GM21723 (cell line): ENCODE data around the gene CRAT.
A peak's percentile ranks its signal among the peaks of the same experiment; 100 is the strongest.
"Not testable (repeated sequence)": the region's sequence is repeated elsewhere in the genome, so short reads cannot be mapped to it uniquely, and the experiment has no call there.

Experiments
- ATAC-seq: cut with Tn5 transposase; IDR thresholded peaks from one replicate; pipeline ENCODE4 v1.9.1; 2021; ENCODE audit warnings: mild to moderate bottlenecking, moderate library complexity; ENCODE audit not compliant: unreplicated experiment

CRAT gene

DNA sequence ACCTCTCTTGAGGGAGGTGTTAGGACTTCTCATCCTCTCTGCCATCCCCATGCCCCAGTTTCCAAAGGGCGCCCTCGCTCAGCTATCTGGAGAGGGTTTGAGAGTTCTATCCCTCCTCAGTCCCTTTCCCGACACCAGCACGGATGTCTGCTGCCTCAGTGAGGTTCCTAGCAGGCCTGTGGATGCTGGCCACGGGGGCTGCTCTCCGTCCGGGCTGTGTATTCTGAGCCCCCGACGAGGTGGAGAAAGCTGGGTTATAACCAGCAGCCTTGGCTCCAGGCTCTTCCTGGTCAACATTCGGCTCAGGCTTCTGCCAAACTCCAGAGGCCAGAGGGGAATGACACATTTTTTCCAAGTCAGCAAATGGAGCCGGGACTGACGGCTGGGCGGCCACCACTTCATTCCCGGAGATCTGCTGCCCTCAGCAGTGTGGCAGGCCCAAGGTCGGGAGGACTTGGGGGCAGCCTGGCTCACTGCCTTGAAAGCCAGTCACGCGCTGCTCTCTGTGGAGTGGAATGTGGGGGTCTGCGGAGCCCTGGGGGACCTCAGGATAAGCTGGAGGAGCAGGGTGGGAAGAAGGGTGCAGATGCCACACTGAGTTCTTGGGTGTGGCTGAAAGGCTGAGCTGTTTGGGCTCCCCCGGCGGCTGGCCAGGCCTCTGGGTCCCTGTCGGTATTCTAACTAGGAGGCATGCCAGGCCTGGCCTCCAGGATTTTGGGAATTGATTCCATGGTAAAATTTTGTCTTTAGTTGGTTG, 28.1 kb upstream of the CRAT start:
- no peak for ATAC-seq

DNA sequence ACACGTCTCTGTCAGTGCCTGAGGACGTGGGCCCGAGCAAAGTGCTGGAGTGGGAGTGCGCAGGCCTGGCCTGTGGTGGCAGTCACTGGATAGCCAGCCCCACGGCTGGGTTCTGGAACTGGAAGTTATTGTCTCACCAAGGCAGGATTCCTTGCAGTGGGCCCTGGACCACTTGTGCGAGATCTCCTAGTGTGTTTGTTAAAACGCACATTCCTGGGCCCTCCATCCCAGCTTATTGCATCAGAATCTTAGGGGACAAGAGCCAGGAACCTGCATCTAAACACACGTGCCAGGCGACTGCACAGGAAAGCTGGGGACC, 27.5 kb upstream of the CRAT start:
- no peak for ATAC-seq

DNA sequence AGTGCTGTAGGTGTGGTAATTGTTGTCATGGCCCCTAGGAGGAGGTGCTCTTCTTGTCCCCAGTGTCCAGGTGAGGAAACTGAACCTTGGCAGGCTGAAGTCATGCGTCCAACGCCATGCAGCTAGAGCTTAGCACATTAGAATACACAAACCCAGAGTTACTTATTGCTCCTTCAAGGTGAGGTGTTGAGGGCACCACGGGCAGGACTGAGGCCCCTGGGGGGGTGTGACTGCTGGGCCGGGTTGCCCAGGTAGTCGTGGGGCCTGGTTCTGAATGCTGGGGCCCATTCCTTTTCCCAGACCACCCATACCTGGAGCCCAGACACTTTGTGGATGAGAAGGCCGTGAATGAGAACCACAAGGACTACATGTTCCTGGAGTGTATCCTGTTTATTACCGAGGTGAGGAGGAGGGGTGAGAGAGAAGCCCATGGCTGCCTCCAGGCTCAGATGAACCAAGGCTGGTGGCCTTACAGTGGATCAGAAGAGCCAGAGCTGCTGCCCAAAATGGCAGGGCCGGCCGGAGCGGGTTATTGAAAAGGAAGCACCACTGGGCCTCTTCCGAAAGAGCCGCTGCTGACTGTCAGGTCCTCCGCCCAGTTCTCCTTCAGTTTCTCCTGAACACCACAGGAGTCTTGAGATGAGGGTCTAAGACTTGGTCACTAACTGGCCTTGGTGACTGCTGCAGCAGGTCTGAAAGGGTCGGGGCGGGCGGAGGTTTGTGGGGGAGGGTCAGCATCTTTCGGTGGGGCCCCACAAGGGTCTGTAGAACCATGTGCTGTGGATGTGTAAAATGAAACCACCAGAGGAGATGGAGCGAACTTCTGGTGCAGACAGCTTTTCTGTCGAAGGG, 26.9 kb upstream of the CRAT start:
- no peak for ATAC-seq

DNA sequence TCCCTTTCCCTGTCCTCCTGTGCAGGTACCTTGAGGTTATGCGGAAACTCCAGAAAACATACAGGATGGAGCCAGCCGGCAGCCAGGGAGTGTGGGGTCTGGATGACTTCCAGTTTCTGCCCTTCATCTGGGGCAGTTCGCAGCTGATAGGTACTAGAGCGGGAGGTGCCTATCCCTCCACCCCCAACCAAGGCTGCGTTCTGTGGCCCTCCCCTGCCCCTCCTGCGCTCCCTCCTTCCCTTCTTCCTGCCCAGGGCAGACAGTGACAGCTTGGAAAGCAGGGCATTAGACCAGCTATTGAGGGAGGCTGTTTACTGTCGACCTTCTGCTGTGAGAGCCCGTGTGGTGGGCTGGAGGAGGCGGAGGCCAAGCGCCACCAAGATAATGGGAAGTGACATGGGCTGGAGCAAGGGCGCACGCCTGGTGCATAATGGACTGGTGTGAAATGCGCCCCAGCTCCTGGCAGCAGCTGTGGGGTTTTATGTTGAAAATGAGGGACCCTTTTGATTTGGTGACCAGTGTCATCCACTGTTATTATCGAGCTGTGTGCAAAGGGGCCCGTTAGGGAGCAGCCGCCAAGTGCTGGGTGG, 25.9 kb upstream of the CRAT start:
- no peak for ATAC-seq

DNA sequence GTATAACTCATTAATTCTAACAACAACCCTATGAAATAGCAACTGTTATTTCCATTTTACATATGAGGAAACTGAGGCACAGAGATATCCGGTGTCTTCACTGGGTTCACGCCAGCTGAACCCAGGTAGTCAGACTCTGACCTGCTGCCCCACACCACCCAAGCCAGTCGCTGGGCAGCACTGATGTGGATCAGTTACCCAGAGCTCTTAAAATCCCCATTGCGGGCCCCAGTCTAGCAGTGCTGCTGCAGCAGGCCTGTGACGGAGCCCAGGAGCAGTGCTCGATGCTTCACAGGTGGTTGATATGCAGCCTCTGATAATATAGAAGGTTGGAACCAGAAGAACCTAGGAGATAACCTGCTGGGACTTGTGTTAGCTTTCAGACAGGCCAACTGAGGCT, 24.9 kb upstream of the CRAT start:
- no peak for ATAC-seq

DNA sequence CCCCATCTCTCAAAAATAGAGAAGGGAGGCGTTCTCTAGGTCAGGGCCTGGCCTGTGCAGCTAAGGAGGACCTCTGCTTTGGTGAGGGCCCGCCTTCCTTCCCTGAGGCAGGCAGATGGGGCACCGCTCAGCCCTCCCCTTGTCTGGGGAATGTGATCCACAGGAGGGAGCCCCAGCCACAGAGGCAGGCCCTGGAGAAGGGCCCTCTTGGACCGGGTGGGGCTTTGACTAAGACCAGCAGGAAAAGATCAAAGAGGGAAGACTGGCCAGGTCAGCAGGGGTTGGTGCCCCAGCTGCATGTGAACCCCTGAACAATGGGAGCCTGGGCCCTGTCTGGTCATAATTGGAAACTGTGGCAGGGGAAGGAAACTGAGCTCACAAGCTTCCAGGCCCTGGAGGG, 22.5 kb upstream of the CRAT start:
- no peak for ATAC-seq

DNA sequence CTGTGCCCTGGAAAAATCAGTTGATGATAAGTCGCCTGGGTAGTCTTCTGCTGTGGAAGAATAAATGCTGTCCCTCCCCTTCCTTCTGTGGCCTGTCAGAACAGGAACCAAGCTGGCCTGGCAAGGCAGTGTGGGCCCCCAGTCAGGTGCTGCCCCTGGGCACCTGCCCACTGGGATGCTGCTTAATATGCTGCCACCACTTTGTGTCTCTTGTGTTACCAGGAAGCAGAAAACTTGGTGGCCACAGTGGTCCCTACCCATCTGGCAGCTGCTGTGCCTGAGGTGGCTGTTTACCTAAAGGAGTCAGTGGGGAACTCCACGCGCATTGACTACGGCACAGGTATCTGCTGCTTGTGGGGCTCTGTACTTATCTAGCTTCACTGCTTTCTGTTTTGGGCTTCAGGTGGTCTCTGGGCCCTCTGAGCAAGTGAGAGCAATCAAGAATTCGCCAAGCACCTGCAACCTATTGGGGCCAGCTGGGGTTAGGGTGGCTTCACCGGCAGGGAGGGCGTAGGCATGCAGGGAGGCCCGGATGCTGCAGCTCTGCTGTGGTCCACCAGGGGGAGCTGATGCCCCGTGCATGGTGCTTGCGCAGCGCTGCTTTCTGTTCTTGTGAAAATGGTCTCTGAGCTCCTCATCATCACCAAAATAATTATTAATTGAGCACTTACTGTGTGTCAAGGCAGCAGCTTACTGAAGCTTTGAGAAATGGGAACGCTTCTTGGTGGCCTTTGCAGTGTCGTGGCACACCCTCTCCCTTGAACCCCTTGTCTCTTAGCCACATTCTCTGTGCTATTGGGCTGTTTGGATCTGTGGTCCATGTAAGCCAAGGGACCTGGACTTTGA, 20.9 kb upstream of the CRAT start:
- ATAC-seq: peak; percentile 55

DNA sequence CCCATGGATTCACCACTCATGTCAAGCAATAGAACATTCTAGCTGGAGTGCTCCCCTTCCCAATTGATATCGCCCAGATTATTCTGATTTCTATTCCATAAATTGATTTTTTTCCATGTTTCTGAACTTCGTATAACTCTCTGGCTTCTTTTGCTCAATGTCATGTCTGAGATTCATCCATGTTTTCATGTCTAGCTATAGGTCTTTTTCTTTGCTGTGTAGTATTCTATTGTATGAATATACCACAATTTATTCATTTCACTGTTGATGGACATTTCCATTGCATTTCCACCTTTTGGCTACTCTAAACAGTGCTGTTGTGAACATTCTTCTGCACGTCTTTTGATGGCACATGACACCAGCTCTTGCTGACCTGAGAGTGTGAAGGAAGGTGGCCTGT, 20.2 kb upstream of the CRAT start:
- ATAC-seq: no peak

DNA sequence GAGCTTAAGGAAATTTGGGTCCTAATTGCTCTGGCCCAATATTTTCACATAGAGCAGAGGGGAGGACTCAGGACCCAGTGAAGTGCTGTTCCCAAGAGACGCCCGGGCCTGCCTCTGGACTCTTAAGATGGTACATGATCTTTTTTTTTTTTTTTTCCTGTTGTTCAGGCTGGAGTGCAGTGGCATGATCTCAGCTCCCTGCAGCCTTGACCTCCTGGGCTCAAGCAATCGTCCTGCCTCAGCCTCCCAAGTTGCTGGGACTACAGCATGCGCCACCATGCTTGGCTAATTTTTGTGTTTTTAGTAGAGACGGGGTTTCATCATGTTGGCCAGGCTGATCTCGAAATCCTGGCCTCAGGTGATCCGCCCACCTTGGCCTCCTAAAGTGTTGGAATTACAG, 19.7 kb upstream of the CRAT start:
- ATAC-seq: not testable (repeated sequence)

DNA sequence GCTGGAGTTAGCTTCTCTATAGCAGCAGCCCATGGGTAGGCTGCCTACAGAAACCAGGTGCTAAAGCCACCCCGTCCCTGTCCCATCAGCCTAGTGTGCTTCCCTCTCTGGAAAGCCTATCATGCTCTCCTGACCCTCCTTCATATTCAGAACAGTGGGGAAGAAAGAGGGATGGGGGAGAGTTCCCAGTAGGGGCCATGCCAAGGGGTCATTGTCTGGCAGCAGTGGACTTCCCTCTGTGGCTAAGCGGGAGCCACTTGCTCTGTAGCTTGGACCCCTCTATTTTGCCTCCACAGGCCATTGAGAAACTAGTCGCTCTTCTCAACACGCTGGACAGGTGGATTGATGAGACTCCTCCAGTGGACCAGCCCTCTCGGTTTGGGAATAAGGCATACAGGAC, 18.1 kb upstream of the CRAT start:
- no peak for ATAC-seq

DNA sequence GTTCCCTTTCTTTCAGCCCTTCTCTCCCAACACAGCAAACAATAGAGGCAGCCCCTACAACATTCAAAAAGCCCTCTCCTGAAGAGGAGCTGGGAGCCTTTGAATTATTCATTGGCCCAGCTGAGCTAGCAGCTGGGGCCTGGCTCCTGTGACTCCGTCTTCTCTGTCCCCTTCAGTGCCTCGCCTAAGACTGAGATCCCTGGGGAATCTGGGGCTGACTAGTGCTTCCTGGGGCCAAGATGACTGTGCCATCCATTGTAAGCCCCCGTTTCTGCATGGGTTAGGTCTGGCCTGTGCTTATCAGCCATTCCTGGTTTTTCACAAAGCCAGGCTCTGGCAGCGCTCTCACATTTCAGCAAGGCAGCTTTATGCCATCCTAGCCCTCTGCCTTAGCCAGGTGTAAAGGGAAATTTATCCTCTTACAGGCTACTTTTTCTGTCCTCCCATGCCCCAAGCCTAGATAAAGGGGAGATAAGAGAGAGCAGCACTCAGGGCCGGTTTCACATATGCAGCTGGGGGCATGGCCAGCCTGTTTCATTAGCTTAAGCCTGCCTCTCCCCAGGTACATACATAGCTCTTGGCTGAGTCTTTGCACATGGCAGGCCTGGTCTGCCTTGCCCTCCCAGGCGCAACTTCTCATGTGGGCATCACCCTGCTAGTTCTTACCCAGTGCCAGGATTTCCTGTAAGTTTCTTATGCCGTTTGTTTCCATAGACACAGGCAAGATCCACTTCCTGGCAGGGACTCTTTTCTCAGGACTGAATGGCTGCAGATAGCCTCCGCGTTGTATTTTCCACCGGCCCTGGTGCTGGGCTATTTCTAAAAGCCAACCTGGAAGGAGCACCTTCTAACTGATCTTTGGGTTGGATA, 16.4 kb upstream of the CRAT start:
- ATAC-seq: no peak

DNA sequence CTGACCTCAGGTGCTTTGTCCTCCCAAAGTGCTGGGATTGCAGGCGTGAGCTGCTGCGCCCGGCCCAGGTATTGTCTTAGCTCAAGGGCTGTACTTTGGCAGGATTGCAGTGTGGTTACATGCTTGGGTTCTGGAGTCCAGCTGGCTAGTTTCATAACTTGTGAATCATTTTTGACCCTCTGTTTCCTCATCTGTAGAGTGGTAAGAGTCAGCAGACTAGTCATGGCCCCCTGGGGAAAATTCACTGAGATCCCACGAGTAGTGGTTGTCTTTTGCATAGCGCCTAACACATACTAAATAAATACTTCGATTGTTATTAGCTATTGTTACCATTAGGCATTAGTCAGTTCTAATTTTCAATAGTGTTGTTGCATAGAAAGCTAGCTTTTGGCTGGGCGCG, 14.9 kb upstream of the CRAT start:
- no peak for ATAC-seq

DNA sequence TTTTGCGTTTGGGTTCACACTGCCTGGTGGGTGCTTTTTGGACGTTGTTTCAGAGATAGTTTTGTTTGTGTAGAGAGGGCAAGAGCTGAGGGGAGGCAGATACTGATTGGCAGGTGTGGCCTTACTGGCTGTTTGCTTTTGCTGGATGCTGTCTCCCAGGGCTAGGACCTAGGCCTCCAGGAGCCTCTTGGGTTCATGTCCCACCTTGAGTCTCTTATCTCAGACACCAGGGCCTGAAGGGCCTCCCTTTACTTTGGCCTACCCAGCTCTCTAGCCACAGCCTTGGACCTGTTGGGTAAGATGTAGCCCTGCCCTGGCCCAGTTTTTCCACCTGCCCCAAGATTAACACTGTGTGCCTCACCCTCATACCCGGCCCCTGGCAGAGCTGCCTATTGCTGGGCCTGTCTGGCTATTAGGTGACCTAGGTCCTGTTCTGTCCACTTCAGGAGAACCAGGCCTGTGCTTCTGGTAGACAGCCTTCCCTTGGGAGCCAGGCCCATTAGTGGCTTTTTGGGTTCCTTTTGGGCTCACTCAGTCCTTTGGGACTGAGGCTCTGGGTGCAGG, 14.0 kb upstream of the CRAT start:
- ATAC-seq: no peak

DNA sequence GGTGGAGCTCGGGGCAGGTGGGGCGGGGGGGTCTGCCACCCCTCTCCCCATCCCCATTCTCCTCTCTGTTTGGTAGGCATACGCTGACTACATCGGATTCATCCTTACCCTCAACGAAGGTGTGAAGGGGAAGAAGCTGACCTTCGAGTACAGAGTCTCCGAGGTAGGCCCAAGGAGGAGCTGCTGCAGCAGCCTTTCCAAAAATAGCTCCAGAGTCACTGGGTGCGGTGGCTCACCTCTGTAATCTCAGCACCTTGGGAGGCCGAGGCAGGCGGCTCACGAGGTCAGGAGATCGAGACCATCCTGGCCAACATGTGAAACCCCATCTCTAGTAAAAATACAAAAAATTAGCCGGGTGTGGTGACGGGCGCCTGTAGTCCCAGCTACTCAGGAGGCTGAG, 12.4 kb upstream of the CRAT start:
- not testable (repeated sequence) for ATAC-seq

DNA sequence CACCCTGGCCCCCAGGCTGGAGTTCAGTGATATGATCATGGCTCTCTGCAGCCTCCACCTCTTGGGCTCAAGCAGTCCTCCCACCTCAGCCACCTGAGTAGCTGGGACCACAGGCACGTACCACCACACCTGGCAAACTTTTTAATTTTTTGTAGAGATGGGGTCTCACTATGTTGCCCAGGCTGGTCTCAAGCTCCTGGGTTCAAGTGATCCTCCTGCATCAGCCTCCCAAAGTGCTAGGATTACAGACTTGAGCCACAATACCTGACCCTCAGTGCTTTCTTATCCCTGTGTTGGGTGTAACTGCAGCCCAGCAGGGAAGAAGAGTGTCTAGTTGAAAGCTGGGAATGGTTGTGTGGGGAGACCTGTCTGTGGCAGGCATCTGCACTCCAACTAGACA, 11.5 kb upstream of the CRAT start:
- no peak for ATAC-seq

DNA sequence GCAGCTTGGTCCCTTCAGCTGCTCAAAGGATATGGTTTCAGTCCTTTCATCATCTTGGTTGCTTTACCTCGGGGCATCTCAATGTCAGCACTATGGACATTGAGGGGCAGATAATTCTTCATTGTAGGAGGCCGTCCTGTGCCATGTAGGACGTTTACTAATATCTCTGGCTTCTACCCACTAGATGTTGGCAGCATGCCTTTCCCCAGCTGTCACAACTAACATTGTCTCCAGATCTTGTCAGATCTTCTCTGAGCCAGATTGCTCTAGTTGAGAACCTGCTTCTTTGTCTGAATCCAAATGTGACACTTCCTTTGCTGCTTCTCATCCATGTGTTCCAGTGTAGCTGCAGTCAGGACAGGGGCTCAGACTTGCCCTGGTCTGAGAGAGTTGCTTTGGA, 10.9 kb upstream of the CRAT start:
- no peak for ATAC-seq

DNA sequence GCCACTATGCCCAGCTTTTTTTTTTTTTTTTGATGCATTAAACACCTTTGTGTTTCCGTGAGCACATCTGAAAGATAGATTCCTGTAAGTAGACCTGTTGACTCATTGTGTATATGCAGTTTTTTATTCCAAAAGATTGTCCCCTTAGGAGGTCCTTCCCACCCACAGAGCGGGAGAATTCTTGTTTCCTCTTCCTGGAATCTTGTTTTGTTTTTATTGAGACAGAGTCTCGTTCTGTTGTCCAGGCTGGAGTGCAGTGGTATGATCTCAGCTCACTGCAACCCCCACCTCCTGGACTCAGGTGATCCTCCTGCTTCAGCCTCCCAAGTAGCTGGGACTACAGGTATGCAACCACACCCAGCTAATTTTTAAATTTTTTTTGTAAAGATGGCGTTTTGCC, 8.2 kb upstream of the CRAT start:
- ATAC-seq: no peak

DNA sequence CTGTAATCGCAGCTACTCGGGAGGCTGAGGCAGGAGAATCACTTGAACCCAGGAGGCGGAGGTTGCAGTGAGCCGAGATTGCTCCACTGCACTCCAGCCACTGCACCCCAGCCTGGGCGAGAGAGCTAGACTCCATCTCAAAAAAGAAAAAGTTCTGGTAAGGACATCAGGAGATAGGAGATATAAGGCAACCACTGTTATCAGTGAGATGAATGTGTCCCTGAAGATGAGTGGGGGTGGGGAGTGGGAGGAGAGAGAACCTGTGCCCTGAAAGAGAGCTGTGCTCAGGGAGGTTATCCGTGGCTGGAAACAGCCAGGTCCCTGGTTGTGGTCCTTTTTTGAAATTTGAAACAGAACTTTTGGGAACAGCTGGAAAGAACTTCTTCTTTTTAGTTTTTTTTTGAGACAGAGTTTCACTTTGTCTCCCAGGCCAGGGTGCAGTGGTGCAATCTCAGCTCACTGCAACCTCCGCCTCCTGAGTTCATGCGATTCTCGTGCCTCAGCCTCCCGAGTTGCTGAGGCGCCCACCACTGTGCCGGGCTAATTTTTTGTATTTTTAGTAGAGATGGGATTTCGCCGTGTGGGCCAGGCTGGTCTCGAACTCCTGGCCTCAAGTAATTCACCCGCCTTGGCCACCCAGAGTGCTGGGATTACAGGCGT, 3.2 kb upstream of the CRAT start:
- ATAC-seq: no peak

DNA sequence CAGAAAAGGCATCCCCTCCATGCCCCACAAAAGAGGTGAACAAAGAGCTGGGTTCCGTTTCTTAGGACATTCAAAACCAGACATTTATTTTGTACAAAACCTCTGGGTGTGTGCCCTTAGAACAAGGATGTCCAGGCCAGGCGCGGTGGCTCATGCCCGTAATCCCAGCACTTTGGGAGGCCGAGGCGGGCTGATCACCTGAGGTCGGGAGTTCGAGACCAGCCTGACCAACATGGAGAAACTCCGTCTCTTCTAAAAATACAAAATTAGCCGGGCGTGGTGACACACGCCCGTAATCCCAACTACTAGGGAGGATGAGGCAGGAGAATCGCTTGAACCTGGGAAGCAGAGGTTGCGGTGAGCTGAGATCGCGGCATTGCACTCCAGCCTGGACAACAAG, 1.9 kb upstream of the CRAT start:
- not testable (repeated sequence) for ATAC-seq
